ENCODE data around the gene EXOC4.
"Not testable (repeated sequence)": the region's sequence is repeated elsewhere in the genome, so short reads cannot be mapped to it uniquely, and the experiment has no call there.

EXOC4 gene

DNA sequence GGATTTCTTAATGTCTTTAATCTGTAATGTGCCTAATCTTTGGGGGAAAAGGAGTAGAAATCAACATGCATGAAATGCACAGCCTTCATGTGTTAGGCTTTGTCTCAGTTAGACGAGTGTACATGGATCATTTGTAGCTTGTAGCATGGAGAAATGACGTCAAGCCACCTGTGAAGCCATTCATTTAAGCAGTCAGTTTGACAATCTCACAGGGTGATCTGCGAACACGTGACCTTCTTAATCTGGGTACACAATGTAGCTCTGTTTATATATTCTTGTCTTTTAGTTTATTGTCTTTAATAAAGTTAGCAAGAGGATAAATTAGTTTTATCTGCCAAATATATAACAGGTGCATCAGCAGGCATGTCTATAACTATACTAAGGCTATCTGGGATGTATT is 522.3 kb downstream of the EXOC4 start:
- H3K27ac ChIP-seq = no peak overlapping the region
- TF ChIP-seq, protein P1, sequence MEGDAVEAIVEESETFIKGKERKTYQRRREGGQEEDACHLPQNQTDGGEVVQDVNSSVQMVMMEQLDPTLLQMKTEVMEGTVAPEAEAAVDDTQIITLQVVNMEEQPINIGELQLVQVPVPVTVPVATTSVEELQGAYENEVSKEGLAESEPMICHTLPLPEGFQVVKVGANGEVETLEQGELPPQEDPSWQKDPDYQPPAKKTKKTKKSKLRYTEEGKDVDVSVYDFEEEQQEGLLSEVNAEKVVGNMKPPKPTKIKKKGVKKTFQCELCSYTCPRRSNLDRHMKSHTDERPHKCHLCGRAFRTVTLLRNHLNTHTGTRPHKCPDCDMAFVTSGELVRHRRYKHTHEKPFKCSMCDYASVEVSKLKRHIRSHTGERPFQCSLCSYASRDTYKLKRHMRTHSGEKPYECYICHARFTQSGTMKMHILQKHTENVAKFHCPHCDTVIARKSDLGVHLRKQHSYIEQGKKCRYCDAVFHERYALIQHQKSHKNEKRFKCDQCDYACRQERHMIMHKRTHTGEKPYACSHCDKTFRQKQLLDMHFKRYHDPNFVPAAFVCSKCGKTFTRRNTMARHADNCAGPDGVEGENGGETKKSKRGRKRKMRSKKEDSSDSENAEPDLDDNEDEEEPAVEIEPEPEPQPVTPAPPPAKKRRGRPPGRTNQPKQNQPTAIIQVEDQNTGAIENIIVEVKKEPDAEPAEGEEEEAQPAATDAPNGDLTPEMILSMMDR (conservative IDR thresholded peaks at IDR 0.05) = no peak
- TF ChIP-seq ZFX (IDR thresholded peaks at IDR 0.05) = no peak

DNA sequence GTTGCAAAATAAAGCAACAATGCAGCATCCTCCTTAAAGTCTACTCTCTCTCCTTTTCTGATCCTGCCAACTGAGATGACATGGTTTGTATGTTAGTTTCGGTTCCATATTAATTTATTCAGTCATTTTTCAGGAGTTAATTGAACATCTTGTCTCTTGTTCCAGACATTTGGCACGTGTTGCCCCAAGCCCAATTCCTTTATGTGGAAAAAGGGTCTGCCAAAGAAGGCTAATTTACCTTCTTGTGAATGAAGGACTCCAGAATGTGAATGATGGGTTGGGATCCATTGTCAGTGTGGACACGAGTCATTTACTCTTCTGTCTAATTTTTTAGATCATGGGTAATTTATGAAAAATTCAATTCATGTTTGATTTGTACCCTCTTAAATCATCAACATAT is 523.4 kb downstream of the EXOC4 start:
- H3K27ac ChIP-seq = no peak overlapping the region
- TF ChIP-seq, protein P1 (conservative IDR thresholded peaks at IDR 0.05) = no peak
- no peak for TF ChIP-seq ZFX (IDR thresholded peaks at IDR 0.05)

GRCh38 chr7:133777701-133778100 is 524.8 kb downstream of the EXOC4 start:
- no peak overlapping the region for H3K27ac ChIP-seq
- TF ChIP-seq, protein P1 (conservative IDR thresholded peaks at IDR 0.05) = no peak
- no peak for TF ChIP-seq ZFX (IDR thresholded peaks at IDR 0.05)

- TF ChIP-seq ZFX (IDR thresholded peaks at IDR 0.05) = no peak
- TF ChIP-seq, protein P1 (conservative IDR thresholded peaks at IDR 0.05) = no peak
- H3K27ac ChIP-seq = no peak overlapping the region
Observed at GRCh38 chr7:133778472-133778871, 525.6 kb downstream of the EXOC4 start.

- H3K27ac ChIP-seq = not testable (repeated sequence)
Observed at GRCh38 chr7:133779538-133779937, 526.7 kb downstream of the EXOC4 start.

DNA sequence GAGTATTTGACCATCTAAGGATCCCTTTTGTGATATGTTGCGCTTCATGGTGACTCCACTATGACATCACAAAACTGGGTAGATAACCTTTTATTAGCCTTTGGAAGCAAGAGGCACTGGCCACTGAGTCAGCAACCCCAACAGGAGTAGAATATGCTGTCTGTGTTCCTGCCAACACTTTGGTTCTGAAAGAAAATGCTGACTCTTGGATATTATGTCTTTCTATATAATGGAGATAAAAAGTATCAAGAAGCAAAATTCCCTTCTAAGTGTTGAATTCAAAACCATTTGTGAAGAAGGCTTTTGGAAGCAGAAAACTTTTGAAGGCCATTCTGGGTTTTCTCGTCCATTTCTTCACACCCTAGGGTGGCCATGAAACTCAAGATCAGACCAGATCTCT is 528.0 kb downstream of the EXOC4 start:
- H3K27ac ChIP-seq = no peak overlapping the region
- TF ChIP-seq ZFX (IDR thresholded peaks at IDR 0.05) = no peak
- TF ChIP-seq, protein P1 (conservative IDR thresholded peaks at IDR 0.05) = no peak

DNA sequence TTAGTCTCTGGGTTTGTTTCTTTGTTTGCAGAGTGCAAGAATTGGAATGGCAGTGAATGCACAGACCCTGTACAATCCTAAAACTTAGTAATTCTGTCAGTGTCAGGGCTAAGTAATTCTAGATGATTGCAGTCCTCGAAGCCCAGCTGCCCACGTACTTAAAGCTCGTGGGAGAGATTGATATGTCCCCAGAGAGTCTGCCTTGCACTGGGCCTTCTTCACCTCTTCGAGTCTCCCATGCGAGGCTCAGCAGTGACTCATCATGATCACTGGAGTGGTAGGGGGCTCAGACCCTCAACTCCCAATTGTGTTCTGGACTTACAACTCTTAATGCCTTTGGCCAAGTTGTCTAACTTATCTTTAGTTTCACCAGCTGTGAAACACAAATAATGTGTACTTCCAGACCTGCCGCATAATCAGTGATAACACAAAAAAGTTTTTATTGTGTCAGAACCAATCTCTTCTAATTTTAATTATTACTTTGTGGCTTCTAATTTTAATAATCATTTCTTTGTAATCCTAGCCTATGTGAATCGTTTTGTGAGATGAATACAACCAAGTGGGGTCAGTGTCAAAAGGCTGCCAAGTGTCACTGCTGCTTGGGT is 528.7 kb downstream of the EXOC4 start:
- H3K27ac ChIP-seq = no peak overlapping the region
- no peak for TF ChIP-seq ZFX (IDR thresholded peaks at IDR 0.05)
- TF ChIP-seq, protein P1 (conservative IDR thresholded peaks at IDR 0.05) = no peak

DNA sequence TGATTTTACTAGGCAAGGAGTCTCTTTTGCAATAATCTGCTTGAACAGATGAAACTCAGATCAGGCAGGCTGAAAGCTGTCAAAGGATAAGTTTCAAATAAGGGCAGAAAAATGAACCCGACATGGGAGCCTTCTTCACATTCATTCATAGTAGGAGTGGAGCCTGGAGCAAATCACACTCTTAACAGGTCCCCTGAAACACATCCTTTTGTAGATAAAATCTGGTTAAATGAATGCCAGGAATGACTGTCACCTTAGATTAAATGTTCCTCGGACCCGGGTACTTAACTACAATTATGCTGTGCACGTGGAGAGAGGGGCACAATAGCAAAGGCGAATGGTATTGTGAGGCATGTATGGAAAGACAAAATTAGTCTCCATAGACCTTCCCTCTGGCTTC is 529.6 kb downstream of the EXOC4 start:
- H3K27ac ChIP-seq = no peak overlapping the region
- TF ChIP-seq, protein P1 (conservative IDR thresholded peaks at IDR 0.05) = no peak
- no peak for TF ChIP-seq ZFX (IDR thresholded peaks at IDR 0.05)
